A549 (cell line): ENCODE data around the gene PERM1.

ENCODE experiments used
- BCL3 ChIP-seq: fragments of >200 bp; sonication (Bioruptor Twin); formaldehyde crosslinking; IDR thresholded peaks from 3 replicates; pipeline ENCODE4 v1.6.1; 2016
- CBX2 ChIP-seq: fragments of 200-600 bp; sonication (generic); IDR thresholded peaks from 2 replicates; pipeline ENCODE4 v1.6.1; 2016; ENCODE audit warnings: low read depth, mild to moderate bottlenecking, borderline replicate concordance
- CEBPB ChIP-seq, 2 experiments: fragments of >200 bp in 1 of 2; sonication (Bioruptor Twin) in 1 of 2; formaldehyde crosslinking in 1 of 2; IDR thresholded peaks; 2 replicates each; pipeline ENCODE4 v1.6.1; 2012 to 2016
- CTCF ChIP-seq: fragments of >200 bp; sonication (Bioruptor Twin); formaldehyde crosslinking; IDR thresholded peaks from 3 replicates; pipeline ENCODE4 v1.5.1; 2016
- MYC ChIP-seq: IDR thresholded peaks from 2 replicates; pipeline ENCODE4 v1.6.1; 2012; ENCODE audit warnings: mild to moderate bottlenecking, inconsistent platforms, low read length, improper control_type of control experiment, borderline replicate concordance
- POLR2A ChIP-seq: IDR thresholded peaks from 2 replicates; pipeline ENCODE4 v1.6.1; 2012; ENCODE audit warnings: mild to moderate bottlenecking, low read length
- RAD21 ChIP-seq, 2 experiments: fragments of >200 bp in 1 of 2; sonication (Bioruptor Twin) in 1 of 2; formaldehyde crosslinking in 1 of 2; IDR thresholded peaks in 1 of 2; conservative IDR thresholded peaks in 1 of 2; 2 replicates in 1 of 2; 3 replicates in 1 of 2; pipeline ENCODE4 v1.6.1; 2012 to 2018; ENCODE audit warnings: inconsistent platforms in 1 of 2
- ZFP36 ChIP-seq: fragments of 450-650 bp; IDR thresholded peaks from 2 replicates; pipeline ENCODE4 v1.6.1; 2014; ENCODE audit warnings: borderline replicate concordance; ENCODE audit not compliant: partially characterized antibody

- no peak for TF ChIP-seq CEBPB (IDR thresholded peaks at IDR 0.05)
- TF ChIP-seq ZFP36: no peak
- no peak for TF ChIP-seq CTCF
- TF ChIP-seq POLR2A: no peak
- TF ChIP-seq CBX2: no peak
- TF ChIP-seq BCL3: no peak
- TF ChIP-seq MYC: no peak
- no peak for TF ChIP-seq RAD21 (conservative IDR thresholded peaks at IDR 0.05 in 1 of 2, IDR thresholded peaks at IDR 0.05 in 1 of 2)
Measured at GRCh38 chr1:980137-980571, 1.7 kb downstream of the PERM1 start.
